ENCODE measurements around the gene CFAP74. TPM values are rescaled to one million over a fixed set of nuclear protein-coding genes. Genes with fewer than 3 reads are reported as not detected.
"Not testable (repeated sequence)": the region's sequence is repeated elsewhere in the genome, so short reads cannot be mapped to it uniquely, and the experiment has no call there.

Gene CFAP74
- total RNA-seq, 1 donor from 2014 or later = 3.5 TPM

DNA sequence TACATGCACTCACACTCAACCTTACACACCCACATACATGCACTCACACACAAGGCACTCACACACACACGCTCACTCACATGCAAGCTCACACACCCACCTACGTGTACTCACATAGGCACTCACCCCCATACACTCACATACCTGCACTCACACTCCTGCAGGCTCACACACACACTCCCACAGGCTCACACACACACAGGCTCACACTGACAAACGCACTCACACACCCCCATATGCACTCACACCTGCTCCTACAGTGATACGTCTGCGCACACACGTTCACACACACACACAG, 65.4 kb downstream of the CFAP74 start:
- ATAC-seq = no peak
- DNase-seq (ENCODE audit: low spot score) = no peak

DNA sequence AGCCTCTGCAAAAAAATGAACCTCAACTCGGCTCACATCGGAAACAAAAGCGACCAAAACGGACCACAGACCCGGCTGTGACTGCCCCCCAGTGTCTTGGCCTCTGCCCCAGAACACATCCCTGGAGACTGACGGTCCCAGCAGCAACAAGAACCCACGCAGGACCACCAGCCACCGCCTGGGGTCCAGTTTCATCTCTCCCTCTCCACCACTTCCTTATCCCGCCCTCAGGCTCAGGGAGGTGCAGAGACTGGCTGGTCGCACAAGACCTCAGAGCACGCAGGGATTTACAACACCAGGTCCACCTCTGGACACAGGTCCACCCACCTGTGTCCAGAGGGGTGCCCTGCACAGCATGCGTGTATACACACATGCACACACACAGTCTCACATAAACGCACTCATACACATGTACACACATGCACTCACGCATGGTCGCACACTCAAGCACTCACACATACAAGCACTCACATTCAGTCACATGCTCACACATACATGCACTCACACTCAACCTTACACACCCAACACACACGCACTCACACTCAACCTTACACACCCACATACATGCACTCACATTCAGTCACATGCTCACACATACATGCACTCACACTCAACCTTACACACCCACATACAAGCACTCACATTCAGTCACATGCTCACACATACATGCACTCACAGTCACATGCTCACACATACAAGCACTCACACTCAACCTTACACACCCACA, 65.9 kb downstream of the CFAP74 start:
- DNase-seq (ENCODE audit: low spot score) (no peak), ATAC-seq (no peak)

DNA sequence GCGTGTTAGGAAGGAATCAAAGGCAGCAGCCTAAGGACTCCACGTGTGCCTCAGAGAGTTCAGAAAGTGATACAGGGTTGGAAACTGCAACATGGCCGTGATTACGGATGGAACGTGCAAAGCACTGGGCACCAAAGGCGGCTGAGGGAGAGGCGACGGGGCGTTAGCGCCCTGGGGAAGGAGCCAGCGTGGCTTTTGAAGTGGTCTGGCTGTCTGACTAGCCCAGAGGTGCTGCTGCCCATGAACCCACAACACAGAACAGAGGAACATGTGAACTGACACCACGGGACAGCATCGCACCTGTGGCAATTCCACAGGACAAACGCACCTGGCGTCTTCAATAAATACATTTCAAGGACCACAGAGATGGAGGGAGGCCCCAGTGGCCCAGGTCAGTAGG, 66.5 kb downstream of the CFAP74 start:
- no peak for ATAC-seq

DNA sequence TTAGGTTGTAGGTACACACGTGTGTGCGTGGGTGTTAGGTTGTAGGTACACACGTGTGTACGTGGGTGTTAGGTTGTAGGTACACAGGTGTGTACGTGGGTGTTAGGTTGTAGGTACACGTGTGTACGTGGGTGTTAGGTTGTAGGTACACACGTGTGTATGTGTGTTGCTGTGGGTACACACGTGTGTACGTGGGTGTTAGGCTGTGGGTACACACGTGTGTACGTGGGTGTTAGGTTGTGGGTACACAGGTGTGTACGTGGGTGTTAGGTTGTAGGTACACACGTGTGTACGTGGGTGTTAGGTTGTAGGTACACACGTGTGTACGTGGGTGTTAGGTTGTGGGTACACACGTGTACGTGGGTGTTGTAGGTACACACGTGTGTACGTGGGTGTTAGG, 68.7 kb downstream of the CFAP74 start:
- not testable (repeated sequence) for DNase-seq (ENCODE audit: low spot score); ATAC-seq

More for the DNA sequence above, 66.5 kb downstream of the CFAP74 start:
- DNase-seq (ENCODE audit: low spot score) = no peak

DNA sequence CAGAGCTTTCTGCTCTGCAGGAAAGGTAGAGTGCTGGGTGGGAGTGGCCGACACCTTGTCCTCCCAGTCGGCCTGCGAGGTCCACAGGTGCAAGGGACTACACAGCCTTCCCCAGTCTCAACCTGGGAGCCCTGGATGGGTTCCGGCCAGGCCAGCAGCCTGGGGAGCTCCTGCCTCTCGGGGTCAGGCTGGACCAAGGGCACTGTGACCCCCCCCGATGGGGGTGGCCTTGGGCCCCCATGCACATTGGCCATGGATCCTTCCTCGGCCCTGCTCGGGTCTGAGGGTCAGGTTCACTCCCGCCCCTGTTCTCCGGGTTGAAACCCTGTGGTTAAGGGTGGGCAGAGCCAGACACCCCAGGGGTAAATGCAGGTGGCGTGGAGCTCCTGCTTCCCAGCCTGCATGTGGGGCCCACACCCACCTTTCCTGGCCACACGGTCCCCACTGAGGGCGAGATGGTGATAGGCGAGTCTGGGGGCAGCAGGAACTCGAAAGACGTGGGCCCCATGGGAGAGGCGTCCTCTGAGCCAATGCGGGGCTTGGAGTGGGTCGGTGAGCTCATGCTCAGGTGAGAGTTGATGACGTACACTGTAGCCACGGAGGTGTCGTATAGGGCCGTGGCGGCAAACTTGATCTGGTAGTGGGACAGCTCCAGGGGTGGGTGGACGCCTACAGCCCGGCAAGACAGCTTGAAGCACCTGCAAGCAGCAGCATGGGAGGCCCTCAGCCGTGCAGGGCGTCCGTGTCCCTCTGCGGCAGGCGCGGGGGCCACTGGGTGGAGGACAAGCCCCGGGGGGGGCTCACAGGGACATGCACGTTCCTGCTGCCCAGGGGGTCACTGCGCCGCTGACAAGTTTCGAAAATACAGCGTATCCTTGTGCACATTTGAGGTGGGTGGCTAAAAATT, 73.7 kb downstream of the CFAP74 start:
- DNase-seq (ENCODE audit: low spot score) (no peak), ATAC-seq (no peak)

DNA sequence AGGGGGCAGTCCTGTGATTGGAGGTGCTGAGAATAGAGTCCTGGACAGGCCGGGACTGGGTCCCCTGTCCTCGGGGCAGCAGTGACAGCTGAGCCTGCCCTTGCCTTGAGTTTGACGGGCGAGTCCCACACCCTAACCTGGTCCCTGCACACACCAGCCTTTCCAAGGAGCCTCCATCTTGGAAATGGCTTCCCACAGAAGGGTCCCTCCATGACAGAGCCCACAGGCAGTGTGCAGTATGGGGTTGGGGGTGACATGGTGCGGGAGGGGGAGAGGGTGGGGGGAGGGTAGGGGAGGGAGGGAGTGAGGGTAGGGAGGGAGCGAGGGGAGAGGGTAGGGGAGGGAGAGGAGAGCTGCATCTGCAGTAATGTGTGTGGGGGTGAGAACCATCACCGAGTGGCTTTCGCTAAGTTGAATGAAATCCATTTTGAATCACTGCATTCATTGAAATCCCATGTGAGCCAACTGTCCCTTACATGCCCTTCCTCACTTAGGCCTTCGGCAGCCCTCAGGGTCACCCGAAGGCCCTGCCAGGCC, 74.4 kb downstream of the CFAP74 start:
- no peak for DNase-seq (ENCODE audit: low spot score)
- ATAC-seq = peak; percentile 7

DNA sequence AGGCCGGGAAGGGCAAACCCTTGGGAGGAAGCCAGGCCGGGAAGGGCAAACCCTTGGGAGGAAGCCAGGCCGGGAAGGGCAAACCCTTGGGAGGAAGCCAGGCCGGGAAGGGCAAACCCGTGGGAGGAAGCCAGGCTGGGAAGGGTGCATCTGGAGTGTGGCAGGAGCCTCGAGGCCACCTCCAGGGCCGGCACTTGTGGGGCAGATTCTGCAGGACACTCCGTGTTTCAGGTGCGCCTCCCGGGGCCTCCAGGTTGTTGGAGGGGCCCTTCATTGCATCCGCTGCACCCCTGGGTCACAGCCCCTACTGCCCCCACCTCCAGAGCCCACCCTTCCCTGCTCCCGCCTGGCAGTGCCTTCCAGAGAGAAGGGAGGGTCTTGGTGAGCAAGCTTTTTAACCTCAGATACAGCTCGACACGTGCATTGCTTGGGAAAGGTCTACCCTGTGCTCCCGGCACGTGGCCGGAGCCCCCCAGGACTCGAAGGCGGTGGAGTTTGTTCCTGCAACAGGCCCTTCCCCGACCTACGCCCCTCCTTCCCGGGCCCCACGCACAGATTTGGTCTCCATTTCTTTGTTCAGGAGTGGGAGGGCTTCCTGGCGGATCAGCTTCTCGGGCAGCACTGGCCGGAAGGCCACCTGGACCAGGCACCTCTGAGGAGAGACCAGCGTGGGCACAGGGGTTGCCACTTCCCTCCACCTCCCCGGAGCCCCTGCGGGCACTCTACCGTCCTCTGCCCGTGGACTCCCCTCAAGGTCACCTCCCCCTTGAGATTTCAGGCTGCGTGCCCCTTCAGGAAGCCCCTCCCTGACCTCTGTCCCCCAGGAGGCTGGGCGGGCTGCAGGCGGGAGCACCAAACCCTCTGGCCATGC, 75.1 kb downstream of the CFAP74 start:
- ATAC-seq (peak; percentile 49), DNase-seq (ENCODE audit: low spot score) (peak; percentile 70)

DNA sequence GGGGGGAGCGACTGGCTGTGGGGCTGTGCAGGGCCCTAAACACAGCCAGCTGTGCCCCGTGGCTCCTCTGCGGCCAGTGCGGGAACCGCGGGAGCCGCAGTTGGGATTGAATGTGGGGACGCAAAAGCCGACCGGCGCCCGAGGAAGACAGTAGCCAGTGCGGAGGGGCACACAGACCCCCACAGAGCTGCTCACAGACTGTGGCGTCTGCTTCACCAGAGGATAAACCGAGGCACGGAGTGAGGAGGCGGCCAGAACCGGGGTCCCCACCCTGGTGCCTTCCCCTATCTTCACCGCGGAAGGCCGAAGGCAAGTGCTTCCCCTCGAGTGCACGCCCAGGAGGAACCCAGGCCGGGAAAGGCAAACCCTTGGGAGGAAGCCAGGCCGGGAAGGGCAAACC, 75.8 kb downstream of the CFAP74 start:
- ATAC-seq (peak; percentile 14), DNase-seq (ENCODE audit: low spot score) (peak; percentile 61)

DNA sequence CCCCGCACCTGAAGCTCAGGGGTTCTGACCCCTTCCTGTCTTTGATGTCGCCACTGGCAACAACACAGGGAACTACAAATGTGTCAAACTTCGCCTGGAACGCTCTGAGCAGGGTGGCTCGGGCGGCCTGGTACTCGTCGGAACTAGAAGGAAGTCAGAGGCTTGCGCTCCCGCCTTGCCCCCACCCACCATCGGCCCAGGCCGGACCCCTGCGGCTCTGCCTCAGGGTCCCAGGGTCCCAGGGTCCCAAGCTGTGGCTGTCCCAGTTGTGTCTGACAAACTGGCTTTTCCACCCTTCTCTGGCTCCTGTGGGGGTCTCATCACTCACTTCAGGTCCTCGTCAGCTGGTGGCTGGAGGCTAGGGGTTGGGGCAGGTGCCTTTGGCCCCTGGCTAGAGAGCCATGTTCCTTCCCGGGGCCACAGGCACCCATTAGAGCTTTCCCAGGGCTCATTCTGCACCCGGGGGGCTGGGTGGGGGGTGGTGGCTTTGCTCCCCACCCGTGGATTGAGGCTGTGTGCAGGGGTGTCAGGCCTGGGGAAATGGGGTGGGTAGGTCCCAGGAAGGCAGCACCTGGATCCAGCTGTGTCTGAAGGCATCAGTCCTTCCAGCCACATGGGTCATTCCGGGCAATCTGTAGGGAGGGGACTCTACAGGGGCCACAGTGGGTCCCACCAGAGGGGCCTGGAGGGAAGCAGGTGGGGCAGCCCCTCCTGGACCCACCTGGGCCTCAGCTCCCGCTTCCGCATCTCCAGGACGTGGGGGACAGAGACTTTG, 76.5 kb downstream of the CFAP74 start:
- ATAC-seq (no peak), DNase-seq (ENCODE audit: low spot score) (no peak)

DNA sequence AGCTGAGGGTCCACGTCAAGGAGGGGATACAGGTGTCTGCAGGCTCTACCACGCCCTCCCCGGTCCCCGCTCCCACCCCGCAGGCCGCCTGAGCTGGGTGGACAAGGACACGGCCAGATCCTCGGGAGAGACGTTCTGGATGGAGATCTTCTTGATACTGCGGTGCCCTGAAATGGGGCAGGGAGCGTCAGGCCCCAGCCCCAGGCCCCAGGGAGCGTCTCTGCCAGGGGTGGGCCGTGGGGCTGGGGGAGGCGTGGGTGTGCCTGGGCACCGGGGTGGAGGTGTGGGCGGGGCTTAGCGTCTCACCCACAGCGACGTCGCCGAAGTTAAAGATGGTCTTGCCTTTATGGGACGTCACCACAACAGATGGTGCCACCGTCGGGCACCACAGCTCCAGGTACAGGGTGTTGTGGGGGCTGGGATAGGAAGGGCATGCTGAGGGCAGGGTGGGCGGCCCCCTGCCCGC, 77.2 kb downstream of the CFAP74 start:
- DNase-seq (ENCODE audit: low spot score) (no peak), ATAC-seq (no peak)

DNA sequence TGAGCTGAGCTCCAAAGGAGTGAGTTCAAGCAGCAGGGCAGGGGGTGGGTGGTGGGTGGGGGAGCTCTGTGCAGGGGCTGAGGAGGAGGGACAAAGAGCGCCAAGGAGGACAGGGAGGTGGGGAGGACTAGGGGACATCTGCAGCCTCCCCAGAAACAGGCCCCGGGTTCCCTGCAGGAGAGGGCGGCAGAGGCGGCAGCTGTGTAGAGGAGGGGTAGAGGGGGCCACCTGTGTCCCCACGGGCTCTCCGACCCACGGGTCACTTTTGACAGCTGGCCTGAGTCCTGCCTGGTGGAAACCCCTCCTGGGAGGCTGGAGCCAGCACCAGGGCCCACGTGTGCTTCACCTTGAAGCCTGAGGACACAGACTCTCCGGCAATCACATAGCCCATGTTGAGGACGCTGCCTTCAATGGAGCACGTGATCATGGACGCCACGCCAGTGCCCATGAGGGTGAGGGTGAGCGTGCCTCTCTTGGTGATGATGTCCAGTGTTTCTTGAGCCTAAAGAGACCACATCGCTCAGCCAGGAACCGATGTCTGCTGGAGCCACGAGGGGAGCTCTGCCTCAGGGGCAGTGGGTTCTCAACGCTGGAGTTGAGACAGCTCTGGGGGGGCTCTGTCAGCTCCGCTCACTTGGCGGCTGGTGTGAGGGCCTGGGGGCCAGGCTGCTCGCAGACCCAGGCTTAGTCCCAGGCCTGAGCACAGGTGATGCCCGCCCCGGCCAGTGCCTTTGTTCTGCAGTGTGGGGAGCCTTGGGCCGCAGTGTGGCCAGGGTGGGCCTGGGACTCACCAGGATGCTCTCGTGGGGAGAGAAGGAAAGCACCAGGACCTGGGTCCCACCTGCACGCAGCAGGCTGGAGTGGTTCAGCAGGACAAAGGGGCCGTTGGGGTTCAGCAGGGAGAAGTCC, 77.9 kb downstream of the CFAP74 start:
- DNase-seq (ENCODE audit: low spot score) (no peak), ATAC-seq (no peak)

DNA sequence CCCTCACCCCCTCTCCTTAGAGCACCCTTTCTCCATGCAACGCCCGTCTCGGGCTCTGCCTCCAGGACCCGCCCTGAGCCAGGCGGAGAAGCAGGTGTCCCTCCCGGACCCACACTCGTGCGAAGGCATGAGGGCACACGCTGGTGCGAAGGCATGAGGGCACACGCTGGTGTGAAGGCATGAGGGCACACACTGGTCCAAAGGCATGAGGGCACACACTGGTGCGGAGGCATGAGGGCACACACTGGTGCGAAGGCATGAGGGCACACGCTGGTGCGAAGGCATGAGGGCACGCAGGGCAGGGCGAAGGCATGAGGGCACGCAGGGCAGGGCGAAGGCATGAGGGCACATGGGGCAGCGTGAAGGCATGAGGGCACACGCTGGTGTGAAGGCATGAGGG, 78.7 kb downstream of the CFAP74 start:
- DNase-seq (ENCODE audit: low spot score) (no peak), ATAC-seq (no peak)

DNA sequence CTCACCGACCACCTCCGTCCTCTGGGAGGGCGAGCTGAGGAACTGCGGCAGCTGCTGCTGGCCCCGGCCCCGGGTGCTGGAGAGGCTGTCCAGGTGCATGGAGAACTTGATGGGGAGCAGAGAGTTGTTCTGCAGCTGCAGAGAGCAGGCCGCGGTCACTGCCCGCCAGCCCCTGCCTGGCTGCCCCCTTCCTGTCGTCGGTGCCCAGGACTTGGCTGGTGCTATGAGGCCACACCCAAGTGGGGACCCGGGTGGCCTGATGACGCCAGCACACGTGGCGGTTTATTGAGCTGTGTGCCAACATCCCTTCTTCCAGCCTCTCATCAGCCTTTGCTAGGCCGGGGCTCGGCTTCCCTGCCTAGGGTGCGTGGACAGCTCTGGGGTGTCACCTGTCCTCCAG, 79.2 kb downstream of the CFAP74 start:
- no peak for DNase-seq (ENCODE audit: low spot score)

DNA sequence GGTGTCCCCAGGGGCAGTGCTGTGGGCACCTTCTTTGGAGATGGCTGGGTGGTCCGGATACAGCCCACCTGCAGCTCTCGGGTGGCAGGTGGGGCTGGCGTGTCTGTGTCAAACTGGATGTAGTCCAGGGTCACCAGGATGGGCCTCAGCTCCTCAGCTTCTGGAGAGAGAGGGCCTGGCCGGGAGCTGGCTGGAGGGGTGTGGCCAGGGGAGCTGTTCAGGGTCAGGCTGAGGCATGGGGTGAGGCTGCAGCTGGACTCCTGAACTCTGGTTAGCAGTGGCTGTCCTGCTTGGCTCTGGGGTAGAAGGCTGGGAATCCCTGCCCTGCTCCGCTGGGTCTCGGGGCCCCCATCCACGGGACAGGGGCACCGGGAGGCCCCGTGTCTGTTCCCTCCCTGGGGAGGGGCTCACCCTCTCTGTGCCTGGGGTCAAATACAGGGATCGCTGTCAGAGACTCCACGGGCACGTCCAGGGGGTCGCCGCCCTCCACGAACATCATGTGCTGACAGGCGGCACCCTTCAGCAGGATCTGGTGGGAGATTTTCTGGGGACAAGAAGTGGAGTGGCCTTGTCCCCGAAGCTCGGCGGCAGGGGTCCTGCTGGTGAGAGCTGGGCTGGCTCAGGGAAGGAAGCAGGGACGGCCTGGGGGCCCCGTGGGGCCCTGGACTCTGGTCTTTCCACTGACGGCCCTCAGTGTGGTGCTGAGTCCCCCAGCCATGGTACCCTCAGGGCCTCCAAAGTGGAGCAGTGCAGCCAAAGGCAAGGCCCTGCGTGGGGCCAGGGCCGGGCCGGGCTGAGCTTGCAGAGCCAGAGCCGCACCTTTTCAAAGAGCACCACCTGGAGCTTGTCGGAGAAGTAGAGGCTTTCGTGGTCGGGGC, 80.4 kb downstream of the CFAP74 start:
- DNase-seq (ENCODE audit: low spot score) (peak; percentile 78), ATAC-seq (peak; percentile 37)

More for the DNA sequence above, 79.2 kb downstream of the CFAP74 start:
- ATAC-seq = no peak

DNA sequence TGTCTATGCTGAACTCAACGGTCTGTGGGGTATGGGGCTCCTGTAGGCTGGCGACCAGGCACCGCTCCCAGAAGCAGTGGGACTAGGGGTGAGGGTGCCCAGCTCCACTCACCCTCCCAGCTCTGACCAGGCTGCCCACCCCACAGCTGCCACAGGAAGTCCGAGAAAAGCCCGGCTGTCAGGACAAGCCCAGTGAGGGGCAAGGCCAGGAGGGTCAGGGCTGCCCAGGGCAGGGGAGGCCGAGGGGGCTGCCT, 81.0 kb downstream of the CFAP74 start:
- DNase-seq (ENCODE audit: low spot score) = no peak
- no peak for ATAC-seq

DNA sequence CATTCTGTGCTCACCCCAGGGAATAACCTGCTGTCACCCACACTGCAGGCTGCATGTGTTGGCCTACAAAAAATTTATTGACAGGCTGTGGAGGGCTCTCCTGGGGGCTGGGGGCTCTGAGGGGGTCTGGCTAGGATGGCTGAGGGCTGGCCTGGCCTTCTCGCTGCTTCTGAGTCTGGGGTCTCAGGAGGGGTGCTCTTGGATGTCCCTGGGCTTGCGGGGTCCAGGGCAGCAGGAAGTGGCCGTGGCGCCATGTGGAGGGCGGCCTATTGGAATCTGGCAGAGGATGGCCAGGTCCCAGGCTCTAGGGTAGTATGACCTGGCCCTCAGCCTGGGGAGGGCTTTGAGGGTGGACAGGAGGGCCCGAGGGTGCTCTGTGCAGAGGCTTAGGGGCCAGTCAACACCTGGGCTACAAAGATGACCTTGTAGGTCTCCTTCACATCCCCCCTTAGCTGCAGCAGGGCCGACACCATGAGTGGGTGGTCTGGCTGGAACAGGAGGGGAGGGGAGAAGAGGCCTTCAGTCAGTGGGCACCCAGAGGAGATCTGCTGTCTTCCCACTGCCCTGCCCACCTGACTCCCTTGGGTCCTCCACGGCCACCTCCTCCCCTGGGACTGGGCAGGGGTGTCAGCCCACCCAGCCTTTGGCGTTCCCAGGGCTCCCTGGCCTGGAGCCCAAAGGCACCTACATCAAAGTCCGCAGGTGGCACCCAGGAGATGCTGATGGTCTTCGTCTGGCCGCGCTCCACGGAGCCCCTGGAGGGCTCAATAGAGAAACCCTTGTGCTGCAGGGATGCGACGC, 81.5 kb downstream of the CFAP74 start:
- ATAC-seq (no peak), DNase-seq (ENCODE audit: low spot score) (no peak)

DNA sequence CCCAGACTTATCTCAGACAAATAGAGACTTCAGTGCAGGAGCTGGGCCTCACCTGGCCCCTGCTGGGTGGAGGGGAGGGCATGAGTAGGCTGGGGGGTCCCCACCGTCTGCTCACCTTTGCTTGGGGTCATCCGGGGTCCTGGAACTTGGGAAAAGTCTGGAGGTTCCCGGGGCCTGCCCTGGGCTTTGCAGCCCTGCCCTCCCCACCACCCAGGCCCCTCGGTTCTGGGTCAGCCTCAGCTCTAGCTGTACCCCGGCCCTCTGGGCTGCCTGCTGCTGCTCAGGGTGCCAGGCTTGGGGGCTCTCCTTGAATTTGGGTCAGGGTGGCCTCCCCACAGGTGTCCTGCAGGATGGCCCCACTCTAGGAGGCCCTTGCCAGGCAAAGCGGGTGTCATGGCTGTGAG, 82.1 kb downstream of the CFAP74 start:
- DNase-seq (ENCODE audit: low spot score) (no peak), ATAC-seq (no peak)

All from left lobe of liver (tissue), 2 donors.